Hematopoietic multipotent progenitor cell treated with erythropoietin and hydrocortisone succinate and interleukin-3 and kit ligand, for 6 days (in vitro differentiated cells): Measurements from ENCODE around the gene ATF7IP2.
"Not testable (repeated sequence)": the region's sequence is repeated elsewhere in the genome, so short reads cannot be mapped to it uniquely, and the experiment has no call there.

Experiments used
- DNase-seq: peaks from one replicate; pipeline ENCODE4 v3.0.0-alpha.2; 2015

Gene ATF7IP2, protein sequence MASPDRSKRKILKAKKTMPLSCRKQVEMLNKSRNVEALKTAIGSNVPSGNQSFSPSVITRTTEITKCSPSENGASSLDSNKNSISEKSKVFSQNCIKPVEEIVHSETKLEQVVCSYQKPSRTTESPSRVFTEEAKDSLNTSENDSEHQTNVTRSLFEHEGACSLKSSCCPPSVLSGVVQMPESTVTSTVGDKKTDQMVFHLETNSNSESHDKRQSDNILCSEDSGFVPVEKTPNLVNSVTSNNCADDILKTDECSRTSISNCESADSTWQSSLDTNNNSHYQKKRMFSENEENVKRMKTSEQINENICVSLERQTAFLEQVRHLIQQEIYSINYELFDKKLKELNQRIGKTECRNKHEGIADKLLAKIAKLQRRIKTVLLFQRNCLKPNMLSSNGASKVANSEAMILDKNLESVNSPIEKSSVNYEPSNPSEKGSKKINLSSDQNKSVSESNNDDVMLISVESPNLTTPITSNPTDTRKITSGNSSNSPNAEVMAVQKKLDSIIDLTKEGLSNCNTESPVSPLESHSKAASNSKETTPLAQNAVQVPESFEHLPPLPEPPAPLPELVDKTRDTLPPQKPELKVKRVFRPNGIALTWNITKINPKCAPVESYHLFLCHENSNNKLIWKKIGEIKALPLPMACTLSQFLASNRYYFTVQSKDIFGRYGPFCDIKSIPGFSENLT

GRCh38 chr16:10385725-10386516 is at the start of gene ATF7IP2:
Gene ATF7IP2, plus strand, starts transcription at chr16:10386061. Its CDS starts 44,560 bp downstream, at chr16:10430621.
- peak; percentile 92 for DNase-seq

DNA sequence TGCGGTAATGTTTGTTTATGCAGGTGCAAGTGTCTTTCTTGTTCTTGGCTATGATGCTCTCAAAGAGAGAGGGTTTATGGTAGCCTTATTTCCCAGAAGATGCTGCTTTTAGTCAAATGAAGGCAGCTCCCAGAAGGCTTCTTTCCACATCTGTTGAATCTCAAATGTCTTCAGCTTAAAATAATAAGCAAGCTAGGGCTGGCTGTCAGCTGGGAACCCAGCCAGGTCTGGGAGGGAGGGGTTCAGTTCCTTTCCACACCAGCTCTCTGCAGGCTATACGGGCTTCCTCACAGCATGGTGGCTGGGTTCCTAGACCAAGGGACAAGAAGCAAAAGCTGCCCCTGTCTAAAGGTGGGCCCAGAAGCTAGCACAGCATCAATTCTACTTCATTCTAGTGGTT is 47.4 kb upstream of the ATF7IP2 start:
- DNase-seq, result no peak

DNA sequence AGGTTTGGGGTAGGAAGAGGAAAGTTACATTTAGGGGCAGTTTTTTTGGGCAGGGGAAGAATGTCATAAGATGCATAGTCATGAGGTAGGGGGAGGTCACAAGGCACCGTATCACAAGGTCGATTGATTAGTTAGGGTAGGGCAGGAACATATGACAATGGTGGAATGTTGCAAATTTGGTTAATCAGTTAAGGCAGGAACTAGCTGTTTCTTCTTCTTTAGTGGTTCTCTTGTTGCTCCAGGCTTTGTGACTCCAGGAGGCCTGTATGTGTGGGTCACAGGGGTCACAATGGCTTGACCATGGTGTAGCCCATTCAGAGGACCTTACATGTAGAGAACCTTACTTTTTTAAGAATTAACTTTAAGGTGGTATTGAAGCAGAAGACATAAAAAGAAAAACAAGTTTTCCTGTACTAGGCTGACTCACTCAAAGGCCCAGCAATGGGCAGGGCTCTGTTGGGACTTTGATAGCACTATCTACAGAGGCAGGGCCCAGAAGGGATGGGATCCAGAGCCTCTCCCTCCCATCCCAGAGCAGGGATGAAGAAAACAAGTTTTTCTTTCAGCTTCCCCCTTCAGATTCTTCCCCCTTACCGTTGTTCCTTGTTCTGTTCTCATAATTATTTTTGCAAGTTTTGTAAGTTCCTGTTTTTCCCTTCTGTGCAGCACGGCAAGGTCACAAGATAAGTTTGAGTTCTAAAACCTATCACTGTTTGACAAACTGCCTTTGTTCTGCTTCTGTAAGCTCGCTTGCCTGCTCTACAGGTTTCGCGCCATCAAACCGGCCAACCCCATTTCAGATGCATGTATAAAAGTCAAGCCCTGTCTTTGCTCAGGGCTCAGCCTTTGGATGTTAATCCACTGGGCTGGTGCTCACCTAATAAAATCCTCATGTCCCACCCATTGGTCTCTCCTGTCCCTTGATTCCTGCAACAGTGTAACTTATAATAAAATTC is 45.8 kb upstream of the ATF7IP2 start:
- peak; percentile 33 for DNase-seq

- DNase-seq, result peak; percentile 27
Measured at GRCh38 chr16:10343124-10343760, 42.6 kb upstream of the ATF7IP2 start.

- DNase-seq, result not testable (repeated sequence)
Measured at GRCh38 chr16:10344699-10345098, 41.2 kb upstream of the ATF7IP2 start.

- DNase-seq, result no peak
Measured at GRCh38 chr16:10345629-10346028, 40.2 kb upstream of the ATF7IP2 start.

DNA sequence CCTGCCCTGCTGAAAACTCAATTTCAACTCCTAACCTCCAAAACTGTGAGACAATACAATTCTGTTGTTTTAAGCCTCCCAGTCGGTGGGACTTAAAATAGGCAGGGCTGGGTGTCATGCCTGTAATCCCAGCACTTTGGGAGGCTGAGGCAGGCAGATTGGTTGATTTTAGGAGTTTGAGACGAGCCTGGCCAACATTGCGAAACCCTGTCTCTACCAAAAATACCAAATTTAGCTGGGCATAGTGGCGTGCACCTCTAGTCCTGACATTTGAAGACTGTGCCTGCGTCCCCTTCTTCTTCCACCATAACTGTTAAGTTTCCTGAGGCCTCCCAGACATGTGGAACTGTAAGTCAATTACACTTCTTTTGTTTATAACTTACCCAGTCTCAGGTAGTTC is 36.0 kb upstream of the ATF7IP2 start:
- DNase-seq, result no peak

DNA sequence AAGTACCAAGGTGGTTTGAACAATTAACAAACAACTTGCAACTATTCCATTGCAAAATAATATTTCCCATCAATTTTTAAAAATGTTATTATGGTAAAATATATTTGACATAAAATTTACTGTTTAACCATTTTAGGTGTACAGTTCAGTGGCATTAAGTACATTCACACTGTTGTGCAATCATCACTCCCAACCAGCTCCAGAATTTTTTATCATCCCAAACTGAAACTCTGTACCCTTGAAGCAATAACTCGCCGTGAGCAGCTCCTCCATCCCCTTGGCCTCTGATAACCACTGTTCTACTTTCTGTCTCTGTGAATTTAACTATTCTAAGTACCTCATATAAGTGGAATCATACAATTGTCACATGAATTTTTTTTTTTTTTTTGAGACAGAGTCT is 33.6 kb upstream of the ATF7IP2 start:
- DNase-seq, result no peak

- no peak for DNase-seq
Measured at GRCh38 chr16:10355589-10355988, 30.3 kb upstream of the ATF7IP2 start.

DNA sequence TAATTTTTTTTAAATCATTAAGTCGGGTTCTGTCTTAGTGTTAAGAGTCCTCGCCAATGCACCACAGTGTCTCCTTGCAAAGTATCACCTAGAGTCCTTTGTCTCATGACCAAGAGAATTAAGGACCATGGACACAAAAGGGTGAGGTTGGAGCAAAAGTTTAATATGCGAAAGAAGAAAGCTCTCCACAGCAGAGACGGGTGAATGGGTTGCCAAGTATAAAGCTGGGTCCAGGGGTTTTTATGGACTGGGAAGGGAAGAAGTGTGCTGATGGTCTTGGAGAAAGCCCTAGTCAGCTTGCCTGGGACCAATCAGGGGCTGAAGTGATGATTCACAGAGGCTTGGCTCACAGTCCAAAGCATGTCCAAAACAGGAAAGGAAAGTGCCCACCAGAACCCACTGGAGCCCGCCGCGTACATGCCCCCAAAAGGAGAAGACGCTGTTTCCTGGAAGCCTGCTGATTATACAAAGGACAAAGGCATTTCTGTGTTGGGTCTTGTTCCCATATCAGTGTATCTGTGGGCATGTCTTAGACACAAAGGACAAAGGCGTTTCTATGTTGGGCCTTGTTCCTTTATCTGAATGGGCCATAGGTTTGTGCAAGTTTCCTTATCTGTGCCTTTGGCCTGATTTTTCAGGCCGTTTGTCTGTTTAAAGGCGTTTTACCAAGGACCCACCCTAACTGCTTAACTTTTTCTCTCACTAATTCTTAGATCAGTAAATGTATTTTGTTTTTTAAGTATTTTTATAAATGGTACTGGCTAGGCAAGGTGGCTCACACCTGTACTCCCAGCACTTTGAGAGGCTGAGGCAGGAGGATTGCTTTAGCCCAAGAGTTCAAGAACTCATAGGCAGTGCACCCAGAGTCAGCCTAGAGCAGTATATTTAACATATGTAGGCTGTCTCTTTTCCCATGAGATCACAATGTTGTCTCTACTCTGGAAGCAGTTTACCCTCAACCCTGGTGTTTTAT is 28.7 kb upstream of the ATF7IP2 start:
- DNase-seq, result peak; percentile 93

- DNase-seq, result not testable (repeated sequence)
Measured at GRCh38 chr16:10361747-10362076, 24.1 kb upstream of the ATF7IP2 start.

- DNase-seq, result peak; percentile 97
Measured at GRCh38 chr16:10362077-10362863, 23.6 kb upstream of the ATF7IP2 start.

GRCh38 chr16:10362864-10363197 is 23.0 kb upstream of the ATF7IP2 start:
- DNase-seq, result not testable (repeated sequence)

GRCh38 chr16:10366619-10367018 is 19.2 kb upstream of the ATF7IP2 start:
- DNase-seq, result not testable (repeated sequence)

DNA sequence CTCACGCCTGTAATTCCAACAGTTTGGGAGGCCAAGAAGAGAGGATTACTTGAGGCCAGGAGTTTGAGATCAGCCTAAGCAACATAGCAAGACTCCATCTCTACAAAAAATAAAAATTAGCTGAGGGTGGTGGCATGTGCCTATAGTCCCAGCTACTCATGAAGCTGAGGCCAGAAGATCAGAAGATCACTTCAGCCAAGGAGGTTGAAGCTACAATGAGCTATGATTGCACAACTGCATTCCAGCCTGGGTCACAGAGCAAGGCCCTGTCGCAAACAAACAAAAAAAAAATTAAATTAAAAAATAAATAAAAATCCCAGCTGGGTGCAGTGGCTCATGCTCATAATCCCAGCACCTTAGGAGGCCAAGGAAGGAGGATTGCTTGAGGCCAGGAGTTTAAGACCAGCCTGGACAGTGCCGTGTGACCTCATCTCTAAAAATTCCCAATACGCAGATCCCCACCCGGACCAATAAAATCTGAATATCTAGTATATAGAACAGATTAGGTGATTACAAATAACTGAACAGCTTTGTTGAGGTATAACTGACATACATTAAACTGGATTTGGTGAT is 18.2 kb upstream of the ATF7IP2 start:
- no peak for DNase-seq

DNA sequence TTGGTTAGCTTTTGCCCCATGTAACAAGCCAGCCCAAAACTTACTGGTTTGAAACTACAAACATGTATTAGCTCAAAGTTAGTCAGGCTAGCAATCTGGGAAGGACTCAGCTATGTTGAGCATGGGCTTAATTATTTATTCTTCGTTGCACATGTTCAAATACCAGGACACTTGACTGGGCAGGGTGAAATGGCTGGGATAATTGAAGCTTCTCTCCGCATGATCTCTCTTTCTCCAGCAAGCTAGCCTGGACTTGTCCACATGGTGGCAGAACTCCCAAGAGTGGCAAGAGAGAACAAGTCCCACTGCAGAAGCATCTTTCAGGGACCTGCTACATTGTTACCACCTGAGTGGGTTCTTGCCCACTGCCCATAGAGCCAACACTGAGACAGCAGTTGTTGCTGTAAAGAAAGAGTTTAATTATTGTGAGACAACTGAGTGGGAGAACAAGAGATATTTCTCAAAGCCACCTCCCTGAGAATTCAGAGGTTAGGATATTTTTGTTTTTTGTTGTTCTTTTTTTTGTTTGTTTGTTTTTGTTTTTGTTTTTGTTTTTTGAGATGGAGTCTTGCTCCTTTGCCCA is 16.8 kb upstream of the ATF7IP2 start:
- peak; percentile 38 for DNase-seq

DNA sequence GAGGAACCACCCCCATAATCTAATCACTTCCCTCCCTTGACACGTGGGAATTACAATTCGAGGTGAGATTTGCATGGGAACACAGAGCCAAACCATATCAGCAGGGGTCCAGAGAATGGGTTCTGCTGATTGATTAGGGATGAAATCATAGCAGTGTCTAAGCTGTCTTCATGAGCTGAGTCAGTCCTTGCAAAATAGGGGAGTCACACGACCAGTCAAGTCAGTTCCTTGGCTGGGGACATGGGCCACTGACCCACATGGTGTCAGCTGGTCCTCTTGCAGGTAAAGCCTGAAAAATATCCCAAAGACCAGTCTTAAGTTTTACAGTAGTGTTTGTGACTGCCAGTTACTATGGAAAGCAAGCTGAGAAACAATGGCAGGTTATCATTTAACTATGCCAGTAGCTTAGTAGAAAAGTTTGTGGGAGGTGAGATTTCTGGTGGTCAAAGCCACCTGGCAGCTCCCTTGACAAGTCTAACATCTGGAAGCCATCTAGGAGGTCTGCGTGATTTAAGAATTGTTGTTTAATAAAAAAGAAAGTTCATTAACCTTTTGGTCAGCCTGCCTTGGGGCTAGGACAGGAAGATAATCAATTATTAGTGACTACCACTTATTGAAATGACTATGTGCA is 15.7 kb upstream of the ATF7IP2 start:
- DNase-seq, result no peak

GRCh38 chr16:10371592-10371991 is 14.3 kb upstream of the ATF7IP2 start:
- no peak for DNase-seq

DNA sequence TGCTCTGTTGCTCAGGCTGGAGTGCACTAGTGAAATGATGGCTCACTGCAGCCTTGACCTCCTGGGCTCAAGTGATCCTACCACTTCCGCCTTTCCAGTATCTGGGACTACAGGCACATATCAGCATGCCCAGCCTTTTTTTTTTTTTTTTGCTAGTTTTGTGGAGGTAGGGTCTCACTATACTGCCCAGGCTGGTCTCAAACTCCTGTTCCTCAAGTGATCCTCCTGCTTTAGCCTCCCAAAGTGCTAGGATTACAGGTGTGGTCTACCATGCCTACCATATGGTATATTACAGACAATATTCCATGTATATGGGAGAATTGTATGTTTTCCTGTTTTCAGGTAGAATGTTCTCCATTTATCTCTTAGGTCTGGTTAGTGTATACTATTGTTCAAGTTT is 12.3 kb upstream of the ATF7IP2 start:
- no peak for DNase-seq
